Stimulated activated CD8-positive, alpha-beta memory T cell treated with anti-CD3 and anti-CD28 coated beads, Interleukin-2, amount 100 ng/mL, for 48 hours (primary cell): ENCODE results near the gene SLC18A2.

ENCODE experiments used
- DNase-seq, 2 donors: peaks; one replicate each; pipeline ENCODE4 v3.0.0-alpha.2; 2020; ENCODE audit warnings: low read depth in 2 of 2

The SLC18A2 gene

DNA sequence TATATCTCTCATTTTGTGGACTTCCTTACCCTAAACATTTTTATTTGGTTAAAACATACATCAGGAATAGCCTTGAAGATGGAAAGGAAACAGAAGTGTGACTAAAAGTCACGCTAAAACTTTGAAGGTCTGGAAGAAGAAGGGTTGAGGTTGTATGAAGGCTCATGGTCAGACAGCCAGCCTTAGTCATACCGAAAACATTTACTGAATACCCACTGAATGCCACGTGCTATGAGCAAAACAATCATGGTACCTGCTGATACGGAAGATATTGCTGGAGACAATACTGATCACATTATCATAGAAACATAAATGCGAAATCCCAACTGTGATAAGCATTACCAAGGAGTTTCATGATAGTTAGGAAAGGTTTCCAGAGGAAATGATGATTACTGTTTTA, 70.3 kb downstream of the SLC18A2 start:
- no peak for DNase-seq

GRCh38 chr10:117312430-117312829, 71.5 kb downstream of the SLC18A2 start:
- DNase-seq, result no peak

DNA sequence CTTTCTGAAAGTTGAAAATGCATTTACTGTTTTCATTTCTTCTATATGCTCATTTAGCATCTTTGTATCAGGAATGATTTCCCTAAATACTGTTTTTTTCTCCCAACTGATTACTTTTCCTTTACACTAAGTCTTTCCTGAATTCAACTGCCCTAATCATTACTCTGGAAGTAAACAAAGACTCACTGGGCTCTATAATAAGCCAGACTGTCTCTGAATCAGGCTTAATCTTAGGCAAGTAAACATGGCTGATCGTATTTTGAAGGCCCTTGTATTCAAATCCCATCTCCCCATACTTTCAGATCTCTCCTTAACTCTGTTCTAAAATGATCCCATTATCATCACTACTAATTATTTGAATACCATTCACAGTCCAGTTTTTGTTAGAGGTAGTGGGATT, 72.7 kb downstream of the SLC18A2 start:
- DNase-seq, result no peak

DNA sequence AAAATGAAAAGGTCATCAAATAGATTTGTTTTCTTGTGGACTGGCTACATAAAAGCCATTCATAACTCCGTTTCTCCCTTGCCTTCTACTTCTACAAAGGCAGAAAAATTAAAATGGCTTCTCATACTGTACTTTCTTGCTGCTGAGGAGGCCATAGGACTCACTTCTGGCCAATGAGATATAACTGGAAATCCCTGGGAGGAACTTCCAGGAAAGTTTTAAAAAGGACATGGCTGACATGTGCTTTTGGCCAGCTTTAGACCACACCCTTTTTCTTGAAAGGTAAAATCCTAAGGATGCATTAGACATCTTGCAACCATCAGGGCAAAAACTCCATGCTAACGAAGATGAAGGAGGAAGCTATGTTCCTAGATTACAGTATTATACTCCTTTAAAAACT, 75.8 kb downstream of the SLC18A2 start:
- DNase-seq, result no peak

DNA sequence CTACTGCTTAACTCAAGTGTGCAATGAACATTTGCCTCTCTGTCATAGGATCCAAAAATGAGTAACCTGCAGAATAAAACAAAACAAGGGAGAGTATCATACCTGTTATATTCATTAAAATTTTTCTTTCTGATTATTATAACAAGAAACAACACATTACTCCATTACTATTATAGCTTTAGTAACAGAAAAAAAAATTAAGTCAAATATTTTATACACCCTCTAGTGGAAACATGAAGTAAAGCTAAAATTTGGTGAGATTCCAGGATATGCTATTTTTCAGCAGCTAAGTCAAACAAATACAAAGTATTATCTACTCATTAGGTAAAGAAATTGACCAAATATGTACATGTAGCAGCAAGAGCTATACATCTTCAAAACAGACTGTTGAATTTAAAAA, 78.0 kb downstream of the SLC18A2 start:
- DNase-seq, result no peak

GRCh38 chr10:117320050-117320665, 79.2 kb downstream of the SLC18A2 start:
- DNase-seq, result no peak

DNA sequence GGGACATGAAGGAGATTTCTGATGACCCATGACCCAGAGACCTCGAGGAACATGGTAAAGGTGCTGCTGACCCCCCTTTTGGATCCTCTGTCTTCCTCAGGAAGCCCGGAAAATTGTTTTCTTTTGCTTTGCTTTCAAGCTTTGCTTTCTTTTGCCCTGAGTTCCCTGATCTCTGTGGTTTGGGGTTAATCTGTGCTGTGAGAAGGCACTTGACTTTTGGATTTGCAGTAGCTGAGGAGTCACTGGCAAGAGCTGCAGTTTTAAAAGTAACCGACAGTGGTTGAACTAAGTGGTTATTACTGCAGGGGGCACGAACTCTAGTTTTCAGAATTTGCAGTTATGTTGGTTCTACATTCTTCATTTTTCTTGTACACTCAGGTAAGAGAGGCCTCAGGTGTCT, 81.3 kb downstream of the SLC18A2 start:
- DNase-seq, result no peak

GRCh38 chr10:117324367-117324766, 83.5 kb downstream of the SLC18A2 start:
- no peak for DNase-seq

- no peak for DNase-seq
Observed at GRCh38 chr10:117327262-117327661, 86.3 kb downstream of the SLC18A2 start.
